OCI-LY3 (cell line): ENCODE results near the gene OR8S1.

ENCODE experiments used
- EZH2phosphoT487 ChIP-seq: fragments of 200-600 bp; shearing (Covaris generic); IDR thresholded peaks from 2 replicates; pipeline ENCODE4 v1.6.1; 2018; ENCODE audit warnings: antibody characterized with exemption, mixed run types, low read depth
- TF ChIP-seq, protein P1 (sequence below): fragments of 200-600, 300-600 bp; sonication (generic); IDR thresholded peaks from 2 replicates; pipeline ENCODE4 v1.5.1; 2014; ENCODE audit warnings: antibody characterized with exemption, low read length, low read depth

DNA sequence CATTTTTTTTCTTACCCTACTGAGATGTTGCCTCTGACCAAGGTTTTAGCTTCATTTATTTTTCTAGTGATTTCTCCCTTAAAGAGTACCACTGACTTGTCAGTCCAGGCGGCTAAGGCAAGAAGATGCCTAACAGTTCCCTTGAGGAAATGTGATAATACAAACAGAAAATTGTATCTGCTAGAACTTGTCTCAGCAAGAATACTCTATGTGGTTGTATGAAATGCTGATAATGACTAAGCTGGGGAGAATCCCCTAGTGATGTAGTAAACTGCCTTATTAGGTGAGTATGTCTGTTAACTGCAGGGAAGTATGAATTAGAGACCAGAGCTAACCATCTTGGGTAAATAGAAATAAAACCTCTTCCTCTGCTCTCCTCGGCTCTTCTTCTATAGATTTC is 36.4 kb upstream of the OR8S1 start:
- TF ChIP-seq, protein P1, sequence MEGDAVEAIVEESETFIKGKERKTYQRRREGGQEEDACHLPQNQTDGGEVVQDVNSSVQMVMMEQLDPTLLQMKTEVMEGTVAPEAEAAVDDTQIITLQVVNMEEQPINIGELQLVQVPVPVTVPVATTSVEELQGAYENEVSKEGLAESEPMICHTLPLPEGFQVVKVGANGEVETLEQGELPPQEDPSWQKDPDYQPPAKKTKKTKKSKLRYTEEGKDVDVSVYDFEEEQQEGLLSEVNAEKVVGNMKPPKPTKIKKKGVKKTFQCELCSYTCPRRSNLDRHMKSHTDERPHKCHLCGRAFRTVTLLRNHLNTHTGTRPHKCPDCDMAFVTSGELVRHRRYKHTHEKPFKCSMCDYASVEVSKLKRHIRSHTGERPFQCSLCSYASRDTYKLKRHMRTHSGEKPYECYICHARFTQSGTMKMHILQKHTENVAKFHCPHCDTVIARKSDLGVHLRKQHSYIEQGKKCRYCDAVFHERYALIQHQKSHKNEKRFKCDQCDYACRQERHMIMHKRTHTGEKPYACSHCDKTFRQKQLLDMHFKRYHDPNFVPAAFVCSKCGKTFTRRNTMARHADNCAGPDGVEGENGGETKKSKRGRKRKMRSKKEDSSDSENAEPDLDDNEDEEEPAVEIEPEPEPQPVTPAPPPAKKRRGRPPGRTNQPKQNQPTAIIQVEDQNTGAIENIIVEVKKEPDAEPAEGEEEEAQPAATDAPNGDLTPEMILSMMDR = no peak
- no peak for TF ChIP-seq EZH2phosphoT487
